IPS-NIHi7 (cell line): ENCODE results near the gene MAN1C1.

Source experiments
- DNase-seq: peaks from one replicate; pipeline ENCODE4 v3.0.0; 2012; ENCODE audit warnings: mixed read lengths; ENCODE audit errors: extremely low spot score

The MAN1C1 gene

GRCh38 chr1:25677193-25677773, 60.7 kb downstream of the MAN1C1 start:
- DNase-seq: no peak

DNA sequence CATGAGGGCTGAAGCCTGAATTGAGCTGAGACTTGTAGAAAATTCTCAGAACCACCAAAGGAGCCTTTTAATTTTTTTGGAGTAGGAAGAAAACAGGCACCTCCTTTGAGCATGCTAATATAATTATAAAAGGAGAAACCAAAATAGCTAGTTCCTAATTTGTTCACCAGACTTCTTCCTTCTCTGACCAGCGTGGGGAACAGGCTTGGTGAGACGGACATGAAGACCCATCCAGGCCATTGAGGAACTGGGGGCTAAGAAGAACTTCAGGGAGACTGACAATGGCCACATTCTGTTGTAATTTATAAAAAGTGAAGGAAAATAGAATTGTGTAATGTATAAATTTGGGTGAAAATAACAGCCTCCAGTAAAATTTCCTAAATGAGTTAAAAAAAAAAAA, 62.6 kb downstream of the MAN1C1 start:
- no peak for DNase-seq

DNA sequence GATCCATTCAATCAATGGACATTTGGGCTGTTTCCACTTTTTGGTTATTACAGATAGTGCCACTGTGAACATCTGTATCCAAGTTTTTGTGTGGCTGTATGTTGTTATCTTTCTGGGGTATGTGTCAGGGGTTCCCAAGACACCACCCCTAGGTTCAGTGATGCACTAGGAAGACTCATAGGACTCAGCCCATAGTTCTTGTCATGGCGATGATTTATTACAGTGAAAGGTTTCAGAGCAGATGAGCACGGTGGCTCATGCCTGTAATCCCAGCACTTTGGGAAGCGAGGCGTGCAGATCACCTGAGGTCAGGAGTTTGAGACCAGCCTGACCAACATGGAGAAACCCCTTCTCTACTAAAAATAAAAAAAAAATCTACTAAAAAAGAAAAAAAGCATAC, 64.1 kb downstream of the MAN1C1 start:
- DNase-seq: no peak

- DNase-seq: no peak
These were observed 65.5 kb downstream of the MAN1C1 start for GRCh38 chr1:25682059-25682601.

DNA sequence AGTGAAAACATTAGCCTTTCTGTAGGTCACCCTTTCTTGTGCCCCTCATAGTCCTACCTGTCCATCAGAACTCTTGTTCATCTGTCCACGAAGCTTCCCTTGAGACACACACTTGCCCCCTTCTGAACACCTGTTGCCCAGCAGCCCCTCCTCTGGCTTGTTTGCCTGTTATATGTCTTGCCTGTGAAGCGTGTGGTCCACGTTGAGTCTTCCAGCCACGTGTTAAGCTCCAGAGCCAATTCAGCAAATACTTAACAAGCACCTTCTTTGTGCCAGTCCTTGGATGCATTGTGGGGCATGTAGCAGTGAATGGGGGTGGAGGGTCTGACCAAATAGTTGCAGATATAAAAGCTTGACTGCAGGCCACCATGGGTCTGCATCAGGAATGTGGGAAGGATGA, 66.6 kb downstream of the MAN1C1 start:
- DNase-seq: no peak

- DNase-seq: no peak
These were observed 67.1 kb downstream of the MAN1C1 start for GRCh38 chr1:25683731-25684130.

DNA sequence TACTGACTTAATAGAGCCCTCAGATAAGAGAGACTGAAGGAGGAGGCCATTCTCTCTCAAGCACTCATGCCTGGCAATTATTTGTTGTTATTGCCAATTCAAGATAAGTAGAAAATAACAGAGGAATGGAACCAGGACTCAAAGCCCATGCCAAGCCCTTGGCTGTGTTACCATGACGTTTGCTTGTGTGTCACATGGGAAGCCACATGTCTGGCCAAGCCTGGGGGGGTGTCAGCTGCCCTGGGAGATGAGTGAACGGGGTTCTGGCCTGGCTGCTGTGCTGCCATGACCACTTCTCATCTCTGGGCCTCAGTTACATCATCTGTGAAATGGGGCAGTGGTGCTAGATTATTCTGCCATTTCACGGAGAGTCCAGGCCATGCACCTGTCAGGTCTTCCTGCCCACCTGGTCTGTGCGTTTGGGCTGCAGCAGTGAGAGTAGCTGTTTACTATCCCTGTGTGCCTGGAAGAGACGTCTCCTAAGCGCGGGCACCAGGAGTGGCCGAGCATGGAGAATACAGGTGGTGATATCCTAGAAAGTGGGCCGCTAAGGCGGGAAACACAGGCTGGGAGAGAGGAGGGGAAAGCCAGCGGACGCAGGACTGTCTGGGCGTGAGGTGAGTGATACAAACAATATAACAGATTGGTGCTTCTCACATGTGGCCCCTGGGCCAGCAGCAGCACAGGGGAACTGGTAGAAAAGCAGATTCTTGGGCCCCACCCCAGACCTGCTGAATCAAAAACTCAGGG, 67.8 kb downstream of the MAN1C1 start:
- DNase-seq: no peak

DNA sequence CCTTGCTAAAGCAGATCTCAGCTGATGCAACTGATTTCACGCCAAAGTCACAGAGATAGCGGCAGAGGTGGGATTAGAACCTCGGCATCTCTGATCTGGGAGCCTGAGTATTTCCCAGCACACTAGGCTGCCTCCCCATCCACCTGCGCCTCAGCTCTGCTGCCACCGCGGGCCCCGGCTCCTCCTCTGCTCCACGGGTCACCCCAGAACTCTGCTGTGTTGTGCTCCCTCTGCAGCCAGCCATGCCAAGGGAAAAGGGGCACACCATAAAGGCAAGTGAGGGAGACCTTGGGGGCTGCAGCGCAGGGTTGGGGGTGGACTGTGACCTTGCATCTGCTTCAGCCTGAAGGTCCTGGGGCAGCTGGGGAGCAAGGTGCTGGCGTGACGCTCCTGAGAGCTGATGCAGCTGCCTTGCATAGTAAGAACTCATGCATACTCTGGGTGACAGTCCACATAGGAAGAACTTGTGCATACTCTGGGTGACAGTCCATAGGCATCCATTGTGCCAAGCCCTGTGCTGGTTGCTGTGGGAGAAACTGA, 68.7 kb downstream of the MAN1C1 start:
- no peak for DNase-seq

GRCh38 chr1:25685938-25686665, 69.5 kb downstream of the MAN1C1 start:
- DNase-seq: no peak

DNA sequence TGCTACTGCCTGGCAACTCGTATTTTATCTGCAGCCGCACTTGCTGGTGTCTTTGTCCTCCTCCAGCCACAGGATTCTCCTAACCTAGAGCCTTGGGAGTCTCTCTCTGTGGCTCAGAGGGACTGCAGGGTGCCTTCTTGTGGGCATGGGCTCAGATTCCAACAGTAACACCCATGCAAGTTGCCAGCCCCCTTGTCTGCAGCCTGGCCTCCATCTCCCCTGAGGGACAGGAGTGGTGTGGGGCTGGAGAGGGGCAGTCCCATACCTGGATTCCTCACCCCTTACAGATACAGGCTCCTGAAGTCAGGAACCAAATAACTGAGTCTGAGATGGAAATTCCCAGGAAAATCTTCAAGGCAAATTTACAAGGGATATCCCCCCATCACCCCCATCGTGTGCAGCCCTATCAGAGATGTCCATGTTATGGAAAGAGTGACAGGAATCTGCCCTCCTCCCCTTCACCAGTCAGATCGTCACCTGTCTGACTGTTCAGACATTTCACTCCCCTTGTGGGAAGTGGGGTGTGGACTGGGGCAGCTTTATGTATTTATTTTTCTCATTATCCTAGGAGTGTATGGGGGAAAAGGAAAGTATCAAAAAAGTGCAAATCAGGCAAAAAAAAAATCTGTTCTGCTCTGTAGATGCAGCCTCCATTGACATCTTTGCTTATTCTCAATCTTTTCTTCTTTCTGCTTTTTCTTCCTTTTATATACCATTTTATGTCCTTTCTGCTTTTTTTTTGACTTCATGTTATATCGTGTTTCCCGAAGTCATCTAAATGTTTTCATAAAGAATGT, 70.8 kb downstream of the MAN1C1 start:
- DNase-seq: no peak

DNA sequence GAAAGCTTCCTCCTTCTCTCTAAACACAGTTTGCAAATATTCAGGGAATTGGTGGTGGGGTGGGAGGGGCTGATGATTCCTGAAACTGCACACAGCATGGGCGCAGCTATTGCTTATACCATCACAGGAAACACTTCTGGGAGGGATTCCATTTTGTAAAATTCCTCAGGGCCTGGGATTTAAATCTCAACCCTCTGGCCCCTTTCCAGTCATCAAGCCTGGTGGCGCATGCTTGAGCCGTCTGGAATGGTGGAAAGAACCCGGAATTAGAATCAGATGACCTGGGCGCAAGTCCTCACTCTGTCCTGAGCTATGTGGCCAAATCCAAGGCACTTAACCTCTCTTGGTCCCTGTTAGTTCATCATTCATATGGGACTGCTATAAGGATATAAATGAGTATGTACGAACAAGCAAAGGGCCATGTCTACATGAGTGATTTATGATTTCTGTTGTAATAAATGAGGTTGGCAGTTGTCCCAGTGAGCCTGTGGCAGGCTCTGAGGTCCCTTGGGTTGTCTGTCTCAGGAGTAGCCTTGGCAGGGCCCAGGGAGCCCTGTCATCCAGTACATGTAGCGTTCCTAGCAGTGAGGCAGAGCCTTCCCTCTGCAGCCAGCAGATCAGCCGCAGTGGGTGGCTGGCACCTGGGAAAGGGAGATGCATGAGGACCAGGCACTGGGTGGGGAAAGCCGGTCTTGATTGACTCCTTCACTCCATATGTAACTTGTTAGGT, 72.0 kb downstream of the MAN1C1 start:
- no peak for DNase-seq

DNA sequence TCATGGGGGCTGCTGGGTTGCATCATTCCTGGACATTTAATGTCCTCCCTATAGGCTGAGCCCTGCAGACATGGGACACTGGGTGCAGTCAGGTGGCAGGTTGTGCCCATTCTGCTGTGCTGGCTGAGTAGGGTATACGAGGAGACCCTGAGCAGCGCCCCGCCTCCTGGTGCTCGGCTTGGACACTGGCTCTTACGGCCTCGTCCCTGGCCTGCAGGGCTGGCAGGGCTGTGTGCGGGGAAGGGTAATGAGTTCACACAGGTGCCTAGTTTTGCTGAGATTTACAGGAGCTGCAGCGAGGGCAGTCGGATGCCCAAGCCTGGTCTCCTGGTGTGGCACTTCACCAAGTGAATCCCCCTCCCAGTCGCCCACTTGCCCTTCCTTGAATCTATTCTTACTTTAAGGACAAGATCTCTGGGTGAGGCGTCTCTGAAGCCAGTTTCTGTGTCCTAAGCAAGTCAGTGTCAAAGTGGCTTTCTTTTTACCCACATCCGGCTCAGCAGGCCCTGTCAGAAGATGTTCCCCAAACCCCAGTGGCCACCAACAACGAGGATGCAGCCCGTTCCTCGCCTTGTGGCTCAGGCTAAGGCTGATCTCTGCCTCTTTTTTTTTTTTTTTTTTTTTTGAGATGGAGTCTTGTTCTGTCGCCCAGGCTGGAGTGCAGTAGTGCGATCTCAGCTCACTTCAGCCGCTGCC, 73.2 kb downstream of the MAN1C1 start:
- no peak for DNase-seq

GRCh38 chr1:25690396-25690956, 73.9 kb downstream of the MAN1C1 start:
- no peak for DNase-seq

DNA sequence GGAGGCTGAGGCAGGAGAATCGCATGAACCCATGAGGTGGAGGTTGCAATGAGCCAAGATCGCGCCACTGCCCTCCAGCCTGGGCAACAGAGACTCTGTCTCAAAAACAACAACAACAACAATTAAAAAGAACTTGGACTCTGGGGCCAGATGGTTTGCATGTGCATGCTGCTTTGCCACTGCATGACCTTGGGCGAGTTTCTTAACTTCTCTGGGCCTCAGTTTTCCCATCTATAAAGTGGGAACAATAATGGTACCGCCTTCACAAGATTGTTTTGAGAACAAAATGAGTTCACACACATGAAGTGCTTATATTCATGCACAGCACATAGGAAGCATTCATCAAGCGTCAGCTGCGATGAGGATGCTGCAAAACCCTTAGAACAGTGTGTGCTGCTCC, 74.6 kb downstream of the MAN1C1 start:
- no peak for DNase-seq

- peak; percentile 79 for DNase-seq
These were observed 76.0 kb downstream of the MAN1C1 start for GRCh38 chr1:25692560-25692959.

- DNase-seq: no peak
These were observed 77.8 kb downstream of the MAN1C1 start for GRCh38 chr1:25694167-25695007.

DNA sequence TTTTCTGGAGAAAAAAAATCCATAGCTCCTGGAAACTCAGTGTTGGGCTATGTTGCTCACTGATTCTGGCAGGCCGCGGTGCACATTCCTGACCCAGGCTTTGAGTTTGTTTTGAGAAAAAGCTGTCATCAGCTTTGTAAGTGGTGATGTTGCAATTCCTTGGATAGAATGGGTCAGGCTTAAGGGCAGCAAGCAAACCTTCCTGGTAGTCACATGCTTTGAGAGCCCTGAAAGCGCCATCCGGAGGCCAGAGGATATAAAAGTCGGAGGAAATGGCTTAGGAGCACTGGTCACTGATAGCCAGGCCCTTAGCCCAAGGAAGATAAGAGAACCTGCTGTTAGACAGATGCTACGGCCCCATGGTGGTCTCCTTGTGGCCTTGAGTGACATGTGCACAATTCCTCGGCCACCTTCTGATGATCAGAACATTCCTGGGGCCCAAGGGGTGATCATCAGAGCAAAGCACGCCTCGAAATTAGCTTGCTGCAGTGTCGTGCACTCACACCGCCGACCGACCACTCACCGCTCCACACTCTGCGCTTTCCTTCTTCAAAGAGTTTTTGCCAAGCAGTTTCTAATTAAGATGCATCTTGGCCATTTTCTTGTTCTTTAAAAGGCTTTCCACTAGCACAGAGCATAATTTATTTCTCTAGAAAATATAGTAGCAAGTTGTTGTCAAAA, 78.6 kb downstream of the MAN1C1 start:
- DNase-seq: peak; percentile 74

- DNase-seq: peak; percentile 36
These were observed 79.2 kb downstream of the MAN1C1 start for GRCh38 chr1:25695771-25696311.
